ENCODE results near the gene CACNA1G.

- TF ChIP-seq CTCF (IDR thresholded peaks at IDR 0.05 in 8 of 11, conservative IDR thresholded peaks at IDR 0.05 in 3 of 11) (no peak), POLR2A (IDR thresholded peaks at IDR 0.05) (no peak), POLR2AphosphoS5 (IDR thresholded peaks at IDR 0.05) (no peak)
Measured at GRCh38 chr17:50672071-50672470, 111.6 kb downstream of the CACNA1G start.

Measured in spleen (tissue), 7 donors.